Measurements from ENCODE around the gene PCMTD2.

Gene PCMTD2
- long read RNA-seq, transcript PCMTD2-203 (6 exons, 3,843 nt) = major isoform, 10 of 70 reads
- long read RNA-seq, transcript PCMTD2-204 (6 exons, 3,212 nt) = minor isoform, 6 of 70 reads
- long read RNA-seq, partial matches to known transcripts = 23 of 70 reads
- long read RNA-seq, other reads (novel, unspliced or antisense) = 30 of 70 reads

- peaks cover 3% of the 10 kb centered on the region for H3K27me3 ChIP-seq (ENCODE audit: insufficient read depth, poor library complexity, severe bottlenecking)
- peak within 1 kb of the TSS; percentile 83 for H3K4me3 ChIP-seq (replicated peaks; ENCODE audit: insufficient read depth, low read length)
- H3K27ac ChIP-seq (replicated peaks) = peak within 1 kb of the TSS; percentile 72
- DNase-seq (ENCODE audit: low read depth in 1 of 2, low spot score in 1 of 2) = peak; percentile 48 to 70
- TF ChIP-seq REST (IDR thresholded peaks at IDR 0.05; ENCODE audit: insufficient replicate concordance, low read depth) (no peak), SPI1 (IDR thresholded peaks at IDR 0.05; ENCODE audit: borderline replicate concordance, low read depth) (no peak), POLR2AphosphoS5 (IDR thresholded peaks at IDR 0.05; ENCODE audit: low read depth) (peak; percentile 57), GABPA (IDR thresholded peaks at IDR 0.05; ENCODE audit: low read depth) (no peak)
These were observed at the start of gene PCMTD2 for GRCh38 chr20:64255361-64256281. PCMTD2 (plus strand) TSS chr20:64255748; CDS start chr20:64259966, 4,218 bp downstream.

GRCh38 chr20:64206614-64207013 is 48.9 kb upstream of the PCMTD2 start:
- no peak for DNase-seq (ENCODE audit: low read depth in 1 of 2, low spot score in 1 of 2)
- H3K27ac ChIP-seq (replicated peaks) = no peak overlapping the region
- no peak overlapping the region for H3K4me3 ChIP-seq (replicated peaks; ENCODE audit: insufficient read depth, low read length)
- TF ChIP-seq REST (IDR thresholded peaks at IDR 0.05; ENCODE audit: insufficient replicate concordance, low read depth) (no peak), CTCF (IDR thresholded peaks at IDR 0.05; ENCODE audit: insufficient read depth, low read length) (no peak), GABPA (IDR thresholded peaks at IDR 0.05; ENCODE audit: low read depth) (no peak), POLR2AphosphoS5 (IDR thresholded peaks at IDR 0.05; ENCODE audit: low read depth) (no peak), SPI1 (IDR thresholded peaks at IDR 0.05; ENCODE audit: borderline replicate concordance, low read depth) (no peak)
- no peaks in the 10 kb centered on the region for H3K27me3 ChIP-seq (ENCODE audit: insufficient read depth, poor library complexity, severe bottlenecking)

- no peaks in the 10 kb centered on the region for H3K27me3 ChIP-seq (ENCODE audit: insufficient read depth, poor library complexity, severe bottlenecking)
- H3K27ac ChIP-seq (replicated peaks) = no peak overlapping the region
- H3K4me3 ChIP-seq (replicated peaks; ENCODE audit: insufficient read depth, low read length) = no peak overlapping the region
- TF ChIP-seq REST (IDR thresholded peaks at IDR 0.05; ENCODE audit: insufficient replicate concordance, low read depth) (no peak), CTCF (IDR thresholded peaks at IDR 0.05; ENCODE audit: insufficient read depth, low read length) (no peak), SPI1 (IDR thresholded peaks at IDR 0.05; ENCODE audit: borderline replicate concordance, low read depth) (no peak), POLR2AphosphoS5 (IDR thresholded peaks at IDR 0.05; ENCODE audit: low read depth) (no peak), GABPA (IDR thresholded peaks at IDR 0.05; ENCODE audit: low read depth) (no peak)
- DNase-seq (ENCODE audit: low read depth in 1 of 2, low spot score in 1 of 2) = no peak
These were observed 47.6 kb upstream of the PCMTD2 start for GRCh38 chr20:64207641-64208590.
